HG03135 (cell line): ENCODE data around the gene SGTA.
"Not testable (repeated sequence)": the region's sequence is repeated elsewhere in the genome, so short reads cannot be mapped to it uniquely, and the experiment has no call there.

Source experiments
- ATAC-seq: cut with Tn5 transposase; IDR thresholded peaks from one replicate; pipeline ENCODE4 v1.9.1; 2021; ENCODE audit warnings: mild to moderate bottlenecking, moderate library complexity; ENCODE audit not compliant: unreplicated experiment

Gene SGTA

GRCh38 chr19:2782936-2783780 is at the start of gene SGTA:
TSS of gene SGTA (minus strand) at chr19:2783273. CDS start at chr19:2769068, 14,205 bp downstream.
- peak; percentile 78 for ATAC-seq

GRCh38 chr19:2827840-2828489 is 44.9 kb upstream of the SGTA start:
- ATAC-seq: no peak

GRCh38 chr19:2827022-2827421 is 43.9 kb upstream of the SGTA start:
- ATAC-seq: no peak

GRCh38 chr19:2824129-2824528 is 41.1 kb upstream of the SGTA start:
- ATAC-seq: no peak

GRCh38 chr19:2823646-2824045 is 40.6 kb upstream of the SGTA start:
- ATAC-seq: no peak

- no peak for ATAC-seq
Observed at GRCh38 chr19:2822846-2823245, 39.8 kb upstream of the SGTA start.

- peak; percentile 19 for ATAC-seq
Observed at GRCh38 chr19:2820112-2820702, 37.1 kb upstream of the SGTA start.

GRCh38 chr19:2819540-2820111 is 36.6 kb upstream of the SGTA start, which contains the start of gene ZNF554:
TSS of gene ZNF554 (plus strand) at chr19:2819868. CDS start at chr19:2820072, 204 bp downstream.
- ATAC-seq: peak; percentile 91

- not testable (repeated sequence) for ATAC-seq
Observed at GRCh38 chr19:2817237-2817829, 34.3 kb upstream of the SGTA start.

- ATAC-seq: no peak
Observed at GRCh38 chr19:2816641-2817040, 33.6 kb upstream of the SGTA start.

GRCh38 chr19:2815923-2816322 is 32.9 kb upstream of the SGTA start:
- no peak for ATAC-seq

- ATAC-seq: no peak
Observed at GRCh38 chr19:2815191-2815614, 32.1 kb upstream of the SGTA start.

GRCh38 chr19:2814426-2814825 is 31.4 kb upstream of the SGTA start:
- no peak for ATAC-seq

- ATAC-seq: no peak
Observed at GRCh38 chr19:2813235-2814160, 30.4 kb upstream of the SGTA start.

- ATAC-seq: no peak
Observed at GRCh38 chr19:2812414-2813234, 29.6 kb upstream of the SGTA start.

- ATAC-seq: no peak
Observed at GRCh38 chr19:2811735-2812413, 28.8 kb upstream of the SGTA start.

- no peak for ATAC-seq
Observed at GRCh38 chr19:2811221-2811722, 28.2 kb upstream of the SGTA start.
